Upper lobe of left lung (tissue), 4 donors: ENCODE results near the gene GPN1.

Experiments used
- CTCF ChIP-seq, 6 experiments: fragments of 450-650 bp in 4 of 6; fragments of 200-600 bp in 2 of 6; sonication (generic) in 2 of 6; IDR thresholded peaks; one replicate each; pipeline ENCODE4 v1.5.1; 2016 to 2019; ENCODE audit warnings: antibody characterized with exemption in 6 of 6
- EP300 ChIP-seq, 4 donors: sonication (generic); formaldehyde crosslinking; IDR thresholded peaks; one replicate each; pipeline ENCODE4 v1.5.1; 2017; ENCODE audit warnings: antibody characterized with exemption in 4 of 4, control low read depth in 2 of 4
- POLR2A ChIP-seq, 4 donors: fragments of 450-650 bp; IDR thresholded peaks; one replicate each; pipeline ENCODE4 v1.5.1; 2016 to 2017; ENCODE audit warnings: antibody characterized with exemption in 4 of 4, mild to moderate bottlenecking in 2 of 4
- POLR2AphosphoS5 ChIP-seq, 2 donors: sonication (generic); formaldehyde crosslinking; IDR thresholded peaks; one replicate each; pipeline ENCODE4 v1.5.1; 2017; ENCODE audit warnings: antibody characterized with exemption in 2 of 2

GRCh38 chr2:27653397-27653796, 24.5 kb downstream of the GPN1 start:
- no peak for TF ChIP-seq CTCF (IDR thresholded peaks at IDR 0.05)
- TF ChIP-seq POLR2A (IDR thresholded peaks at IDR 0.05): no peak
- TF ChIP-seq POLR2AphosphoS5 (IDR thresholded peaks at IDR 0.05): no peak
- TF ChIP-seq EP300 (IDR thresholded peaks at IDR 0.05): no peak
